HG03460 (cell line): ENCODE data around the gene ARHGAP22.

Source experiments
- ATAC-seq: cut with Tn5 transposase; IDR thresholded peaks from one replicate; pipeline ENCODE4 v1.9.1; 2021; ENCODE audit not compliant: unreplicated experiment

Gene ARHGAP22

DNA sequence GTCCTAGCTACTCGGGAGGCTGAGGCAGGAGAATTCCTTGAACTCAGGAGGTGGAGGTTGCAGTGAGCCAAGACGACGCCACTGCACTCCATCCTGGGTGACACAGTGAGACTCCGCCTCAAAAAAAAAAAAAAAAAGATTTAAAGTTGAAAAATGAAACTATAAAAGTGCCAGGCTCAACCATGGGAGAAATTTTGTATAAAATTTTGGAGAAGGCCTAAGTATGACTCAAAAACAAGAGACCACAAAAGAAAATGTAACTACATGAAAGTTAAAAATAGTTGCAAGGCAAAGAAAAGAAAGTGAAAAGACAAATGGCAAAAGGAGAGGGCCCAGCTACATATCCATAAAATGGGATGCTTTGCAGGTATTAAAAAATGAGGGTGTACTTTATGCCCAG is 104.1 kb downstream of the ARHGAP22 start:
- no peak for ATAC-seq

DNA sequence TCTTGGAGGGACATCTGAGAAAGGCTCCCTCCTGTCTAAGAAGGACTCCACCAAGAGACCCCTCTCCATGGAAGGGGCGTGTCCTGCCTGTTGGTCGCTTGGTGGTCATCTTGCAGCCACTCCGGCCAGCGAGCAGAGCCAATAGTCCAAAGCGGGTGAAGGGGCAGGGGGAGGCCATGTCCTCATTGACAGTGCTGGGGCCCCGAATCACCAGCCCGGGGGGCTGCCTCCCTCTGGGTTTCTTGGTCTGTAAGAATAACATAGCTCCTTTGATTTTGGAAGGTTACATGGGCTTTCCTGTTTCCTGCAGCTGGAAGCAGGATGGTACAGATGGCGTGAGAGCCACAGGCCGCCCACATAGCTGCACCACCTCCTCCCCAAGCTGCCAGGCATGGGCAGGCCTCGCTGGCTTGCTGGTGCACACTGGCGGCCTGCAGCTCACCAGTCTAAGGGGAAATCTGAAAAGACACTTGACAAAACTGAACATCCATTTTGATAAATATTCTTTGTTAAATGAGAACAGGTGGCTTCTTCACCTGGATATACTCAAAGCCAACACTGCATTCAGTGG is 105.8 kb downstream of the ARHGAP22 start:
- ATAC-seq, result no peak

DNA sequence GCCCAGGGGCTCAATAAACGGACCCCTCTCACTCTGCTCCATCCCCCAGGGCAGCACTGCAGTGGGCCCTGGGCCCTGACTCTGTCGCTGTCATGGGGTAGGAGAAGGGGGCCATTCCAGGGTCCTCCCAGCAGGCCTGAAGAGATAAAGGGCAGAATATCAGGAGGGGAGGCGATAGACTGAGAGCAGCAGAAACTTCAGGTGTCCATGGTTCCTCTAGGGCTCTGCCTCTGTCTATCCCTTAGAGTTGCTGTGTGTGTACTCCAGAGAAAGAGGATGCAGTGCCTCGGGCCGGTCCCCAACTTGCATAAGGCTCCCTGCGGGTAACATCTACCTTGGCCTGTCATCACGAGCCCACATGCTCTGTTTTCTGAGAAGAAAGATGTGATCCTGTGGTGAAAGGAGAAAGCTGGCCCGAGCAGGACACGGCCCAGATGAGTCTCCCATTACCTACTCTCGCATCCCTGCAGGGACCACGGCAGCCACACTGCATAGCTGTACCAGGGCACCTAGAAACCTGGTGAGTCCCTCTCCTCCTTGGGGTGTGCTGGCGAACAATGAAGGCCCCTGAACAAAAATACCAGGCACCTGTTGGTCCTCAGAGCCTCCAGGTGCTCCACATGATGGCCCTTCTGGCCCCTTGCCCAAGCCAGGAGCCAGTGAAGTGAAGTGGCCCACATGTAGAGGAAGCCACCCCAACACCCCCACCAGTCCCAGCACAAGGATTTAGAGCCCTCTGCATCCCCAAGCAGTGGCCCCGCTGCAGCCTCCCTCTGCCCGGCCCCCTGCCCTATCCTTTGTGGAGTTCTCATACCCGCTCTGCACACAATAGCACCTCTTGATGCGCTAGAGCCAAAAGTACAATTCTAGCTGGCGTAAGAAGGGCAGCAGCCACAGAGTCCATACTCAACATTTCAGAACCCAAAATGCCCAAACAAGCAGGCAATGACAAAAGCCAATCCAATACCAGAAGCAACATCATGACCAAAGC is 106.8 kb downstream of the ARHGAP22 start:
- ATAC-seq, result no peak

- no peak for ATAC-seq
Observed at GRCh38 chr10:48496831-48497779, 107.8 kb downstream of the ARHGAP22 start.

- no peak for ATAC-seq
Observed at GRCh38 chr10:48496105-48496830, 108.6 kb downstream of the ARHGAP22 start.

DNA sequence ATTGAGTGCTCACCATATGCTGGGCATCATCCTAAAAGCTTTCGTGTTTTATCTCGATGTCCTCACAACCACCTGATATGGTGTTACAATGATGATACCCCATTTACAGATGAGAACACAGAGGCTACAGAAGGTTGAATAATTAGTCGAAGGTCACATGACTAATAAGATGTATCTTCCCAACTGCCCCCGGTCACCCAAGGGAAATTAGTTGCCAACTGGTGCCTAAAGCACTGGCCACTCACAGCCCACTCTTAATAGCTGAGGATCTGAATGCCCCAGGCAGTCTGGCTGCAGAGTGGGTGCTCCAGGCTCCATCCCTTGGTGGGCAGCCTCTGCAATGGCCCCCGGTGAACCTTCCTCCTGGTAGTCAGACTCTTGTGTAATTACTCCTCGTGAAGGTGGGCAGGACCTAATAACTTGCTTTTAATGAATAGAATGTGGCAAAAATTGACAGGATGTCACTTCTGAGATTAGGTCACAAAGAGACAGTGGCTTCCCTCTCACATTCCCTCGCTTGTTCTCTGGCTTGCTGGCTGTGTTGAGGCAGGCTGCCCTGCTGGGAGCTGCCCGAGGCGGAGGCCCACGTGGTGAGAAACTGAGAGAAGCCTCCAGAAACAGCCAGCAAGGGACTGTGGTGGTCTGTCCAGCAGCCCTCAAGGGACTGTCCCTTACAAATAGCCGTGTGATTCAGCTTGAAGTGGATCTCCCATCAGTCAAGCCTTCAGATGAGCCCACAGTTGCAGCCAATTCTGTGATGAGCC is 109.4 kb downstream of the ARHGAP22 start:
- ATAC-seq, result no peak

- ATAC-seq, result no peak
Observed at GRCh38 chr10:48494611-48495010, 110.3 kb downstream of the ARHGAP22 start.

GRCh38 chr10:48494073-48494472 is 110.8 kb downstream of the ARHGAP22 start:
- no peak for ATAC-seq

GRCh38 chr10:48493083-48493871 is 111.6 kb downstream of the ARHGAP22 start:
- ATAC-seq, result no peak

GRCh38 chr10:48492201-48492600 is 112.7 kb downstream of the ARHGAP22 start:
- no peak for ATAC-seq

DNA sequence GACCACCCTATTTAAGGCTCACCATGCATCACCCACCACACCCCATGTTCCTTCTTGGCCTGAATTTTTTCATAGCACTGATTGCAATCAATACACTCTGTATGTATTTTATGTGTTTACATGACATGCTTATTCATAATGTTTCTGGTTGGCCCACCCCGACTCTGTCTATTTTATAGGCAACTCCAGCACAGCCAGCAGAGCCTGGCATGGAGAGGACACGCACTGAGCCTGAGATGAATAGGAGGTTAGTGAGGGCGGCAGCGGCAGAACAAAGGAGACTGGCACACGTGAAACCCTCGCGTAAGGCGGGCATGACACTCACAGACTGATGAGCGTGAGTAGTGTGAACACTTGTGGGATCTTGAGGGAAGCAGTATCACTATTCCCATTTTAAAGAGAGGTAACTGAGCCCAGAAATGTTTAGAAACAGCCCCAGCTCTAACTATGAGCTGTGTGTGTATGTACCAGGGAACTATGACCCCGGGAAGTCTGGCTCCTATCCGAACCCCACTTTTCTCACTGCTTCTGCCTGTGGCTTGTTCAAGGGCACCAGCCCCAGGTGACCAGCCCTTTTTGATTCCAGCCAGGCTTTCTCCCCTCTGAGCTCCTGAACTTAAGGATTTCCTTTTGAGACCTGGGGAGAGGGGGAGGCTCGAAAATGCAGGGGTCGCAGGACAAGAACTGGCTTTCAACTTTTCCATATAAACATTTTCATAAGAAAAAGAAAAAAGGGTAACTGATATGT is 113.3 kb downstream of the ARHGAP22 start:
- no peak for ATAC-seq

DNA sequence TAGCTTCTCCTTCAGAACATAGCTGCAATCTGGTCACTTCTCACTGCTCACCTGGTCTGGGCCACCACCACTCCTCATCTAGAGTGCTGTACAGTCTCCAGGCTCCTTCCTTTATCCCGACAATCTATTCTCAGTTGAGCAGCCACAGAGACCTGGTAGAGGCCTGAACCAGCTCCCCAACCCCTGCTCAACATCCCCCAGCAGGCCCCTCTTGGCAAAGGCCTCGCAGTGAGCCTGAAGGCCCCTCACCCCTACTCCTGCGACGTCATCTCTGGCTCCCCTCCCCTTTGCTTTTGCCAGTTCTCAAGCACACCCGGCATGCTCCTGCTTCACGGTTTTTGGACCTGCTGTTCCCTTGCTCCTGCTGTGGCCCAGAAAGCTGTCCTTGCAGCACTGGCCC is 113.9 kb downstream of the ARHGAP22 start:
- ATAC-seq, result no peak

GRCh38 chr10:48490571-48490940 is 114.3 kb downstream of the ARHGAP22 start:
- ATAC-seq, result no peak

DNA sequence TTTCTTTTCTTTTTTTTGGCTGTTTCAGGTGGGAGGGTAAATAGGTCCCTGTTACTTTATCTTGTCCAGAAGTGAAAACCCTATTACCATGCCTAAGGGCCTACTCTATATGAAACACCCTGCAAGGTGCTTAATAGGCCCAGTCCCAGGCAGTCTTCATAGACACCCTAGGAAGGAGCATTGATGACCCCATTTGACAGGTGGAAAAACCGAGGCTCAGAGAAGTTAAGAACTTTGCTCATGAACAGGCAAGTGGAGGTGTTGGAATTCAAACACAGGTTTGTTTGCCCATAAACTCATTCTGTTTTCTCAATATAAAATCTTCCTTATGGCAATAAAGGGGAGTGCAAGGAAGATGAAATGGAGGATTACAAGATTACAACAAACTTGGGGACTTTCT is 115.8 kb downstream of the ARHGAP22 start:
- no peak for ATAC-seq

DNA sequence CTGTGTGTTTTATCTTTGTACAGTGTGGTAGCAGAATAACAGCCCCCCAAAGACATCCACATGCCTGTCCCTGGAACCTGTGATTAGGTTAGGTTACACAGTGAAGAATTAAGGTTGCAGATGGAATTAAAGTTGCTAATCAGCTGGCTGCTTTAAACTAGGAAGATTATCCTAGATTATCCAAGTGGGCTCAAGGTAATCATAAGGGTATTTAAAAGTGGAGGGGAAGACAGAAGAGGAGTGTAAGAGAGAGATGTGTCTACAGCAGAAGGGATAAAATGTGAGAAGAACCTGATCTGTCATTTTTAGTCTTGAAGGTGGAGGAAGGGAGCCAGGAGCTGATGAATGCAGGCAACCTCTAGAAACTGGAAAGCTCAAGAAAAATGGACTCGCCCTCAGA is 117.6 kb downstream of the ARHGAP22 start:
- ATAC-seq, result no peak

- ATAC-seq, result no peak
Observed at GRCh38 chr10:48485711-48486110, 119.2 kb downstream of the ARHGAP22 start.

- no peak for ATAC-seq
Observed at GRCh38 chr10:48484911-48485310, 120.0 kb downstream of the ARHGAP22 start.

DNA sequence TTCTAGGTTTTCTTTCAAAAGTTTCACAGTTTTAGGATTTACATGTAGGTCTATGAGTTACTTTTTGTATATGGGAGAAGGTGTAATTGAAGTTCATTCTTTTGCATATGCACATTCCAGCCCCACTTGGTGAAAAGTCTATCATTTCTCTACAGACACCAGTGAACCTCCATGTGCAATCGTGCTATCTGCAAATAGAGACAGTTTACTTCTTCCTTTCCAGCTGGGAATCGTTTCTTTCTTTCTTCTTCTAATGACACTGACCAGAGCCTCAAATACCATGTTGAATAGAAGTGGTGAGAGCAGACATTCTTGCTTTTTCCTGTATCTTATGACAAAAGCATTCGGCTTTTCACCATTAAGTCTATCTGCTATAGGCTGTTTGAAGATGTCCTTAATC is 122.7 kb downstream of the ARHGAP22 start:
- no peak for ATAC-seq
